ENCODE results near the gene CYP4F22.

Gene CYP4F22

GRCh38 chr19:15519433-15519976 is 11.2 kb downstream of the CYP4F22 start:
- Histone ChIP-seq H3K4me1 (no peaks in the 10 kb centered on the region), H3K27me3 (no peaks in the 10 kb centered on the region), H3K9me3 (no peaks in the 10 kb centered on the region; the same call in 1 of the 2 replicates), H3K36me3 (no peaks in the 10 kb centered on the region), H3K4me3 (ENCODE audit: low read depth, low read length) (no peak overlapping the region)
- DNase-seq: no peak
- TF ChIP-seq CTCF (IDR thresholded peaks at IDR 0.05; ENCODE audit: low read depth, low read length): no peak

GRCh38 chr19:15524781-15525180 is 16.5 kb downstream of the CYP4F22 start:
- DNase-seq: no peak
- H3K36me3 ChIP-seq: no peaks in the 10 kb centered on the region
- no peaks in the 10 kb centered on the region for H3K27me3 ChIP-seq
- TF ChIP-seq CTCF (IDR thresholded peaks at IDR 0.05; ENCODE audit: low read depth, low read length): no peak
- no peaks in the 10 kb centered on the region for H3K4me1 ChIP-seq
- H3K9me3 ChIP-seq: no peaks in the 10 kb centered on the region
- H3K4me3 ChIP-seq (ENCODE audit: low read depth, low read length): no peak overlapping the region

GRCh38 chr19:15525291-15525690 is 17.0 kb downstream of the CYP4F22 start:
- H3K27me3 ChIP-seq: no peaks in the 10 kb centered on the region
- no peaks in the 10 kb centered on the region for H3K36me3 ChIP-seq
- H3K4me3 ChIP-seq (ENCODE audit: low read depth, low read length): no peak overlapping the region
- TF ChIP-seq CTCF (IDR thresholded peaks at IDR 0.05; ENCODE audit: low read depth, low read length): no peak
- no peaks in the 10 kb centered on the region for H3K4me1 ChIP-seq
- no peaks in the 10 kb centered on the region for H3K9me3 ChIP-seq
- DNase-seq: no peak

- DNase-seq: no peak
- no peak for TF ChIP-seq CTCF (IDR thresholded peaks at IDR 0.05; ENCODE audit: low read depth, low read length)
- Histone ChIP-seq H3K27me3 (no peaks in the 10 kb centered on the region), H3K36me3 (no peaks in the 10 kb centered on the region), H3K9me3 (no peaks in the 10 kb centered on the region), H3K4me3 (ENCODE audit: low read depth, low read length) (no peak overlapping the region), H3K4me1 (no peaks in the 10 kb centered on the region)
Measured at GRCh38 chr19:15526408-15526807, 18.1 kb downstream of the CYP4F22 start.

GRCh38 chr19:15527705-15528104 is 19.4 kb downstream of the CYP4F22 start:
- DNase-seq: no peak
- H3K4me3 ChIP-seq (ENCODE audit: low read depth, low read length): no peak overlapping the region
- H3K36me3 ChIP-seq: no peaks in the 10 kb centered on the region
- no peaks in the 10 kb centered on the region for H3K9me3 ChIP-seq
- H3K4me1 ChIP-seq: no peaks in the 10 kb centered on the region
- no peak for TF ChIP-seq CTCF (IDR thresholded peaks at IDR 0.05; ENCODE audit: low read depth, low read length)
- H3K27me3 ChIP-seq: no peaks in the 10 kb centered on the region

- no peak for TF ChIP-seq CTCF (IDR thresholded peaks at IDR 0.05; ENCODE audit: low read depth, low read length)
- H3K36me3 ChIP-seq: no peaks in the 10 kb centered on the region
- DNase-seq: no peak
- H3K27me3 ChIP-seq: no peaks in the 10 kb centered on the region
- H3K4me3 ChIP-seq (ENCODE audit: low read depth, low read length): no peak overlapping the region
- no peaks in the 10 kb centered on the region for H3K4me1 ChIP-seq
- no peaks in the 10 kb centered on the region for H3K9me3 ChIP-seq
Measured at GRCh38 chr19:15529774-15530372, 21.5 kb downstream of the CYP4F22 start.

All from BE2C (cell line).